Activated CD4-positive, CD25-positive, alpha-beta regulatory T cell treated with anti-CD3 and anti-CD28 coated beads, Interleukin-2, amount 50 U/mL, for 72 hours (primary cell): ENCODE measurements around the gene S100A5.
A peak's percentile ranks its signal among the peaks of the same experiment; 100 is the strongest.
"Not testable (repeated sequence)": the region's sequence is repeated elsewhere in the genome, so short reads cannot be mapped to it uniquely, and the experiment has no call there.

Source experiments
- DNase-seq: peaks from one replicate; pipeline ENCODE4 v3.0.0; 2021

S100A5 gene

GRCh38 chr1:153532181-153532580 lies 8.6 kb downstream of the S100A5 start:
- DNase-seq = peak; percentile 36

DNA sequence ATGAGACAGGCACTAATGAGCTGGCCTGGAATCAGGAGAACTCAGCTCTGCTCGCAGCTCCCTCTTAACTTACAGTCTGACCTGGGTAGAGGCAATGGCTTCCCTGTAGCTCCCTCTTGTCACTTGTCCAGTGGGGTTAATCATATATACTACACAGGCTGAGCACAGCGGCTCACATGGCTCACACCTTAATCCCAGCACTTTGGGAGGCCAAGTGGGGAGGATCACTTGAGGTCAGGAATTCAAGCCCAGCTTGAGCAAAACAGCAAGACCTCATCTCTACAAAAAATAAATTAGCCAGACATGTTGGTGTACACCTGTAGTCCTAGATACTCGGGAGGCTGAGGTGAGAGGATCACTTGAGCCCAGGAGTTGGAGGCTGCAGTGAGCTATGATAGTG lies 9.1 kb downstream of the S100A5 start:
- peak; percentile 26 for DNase-seq

- no peak for DNase-seq
Measured at GRCh38 chr1:153527683-153528040, 13.1 kb downstream of the S100A5 start.

- DNase-seq = peak; percentile 11
Measured at GRCh38 chr1:153527023-153527682, 13.6 kb downstream of the S100A5 start.

- no peak for DNase-seq
Measured at GRCh38 chr1:153526132-153526543, 14.6 kb downstream of the S100A5 start.

GRCh38 chr1:153525088-153525728 lies 15.5 kb downstream of the S100A5 start:
- DNase-seq = peak; percentile 17

DNA sequence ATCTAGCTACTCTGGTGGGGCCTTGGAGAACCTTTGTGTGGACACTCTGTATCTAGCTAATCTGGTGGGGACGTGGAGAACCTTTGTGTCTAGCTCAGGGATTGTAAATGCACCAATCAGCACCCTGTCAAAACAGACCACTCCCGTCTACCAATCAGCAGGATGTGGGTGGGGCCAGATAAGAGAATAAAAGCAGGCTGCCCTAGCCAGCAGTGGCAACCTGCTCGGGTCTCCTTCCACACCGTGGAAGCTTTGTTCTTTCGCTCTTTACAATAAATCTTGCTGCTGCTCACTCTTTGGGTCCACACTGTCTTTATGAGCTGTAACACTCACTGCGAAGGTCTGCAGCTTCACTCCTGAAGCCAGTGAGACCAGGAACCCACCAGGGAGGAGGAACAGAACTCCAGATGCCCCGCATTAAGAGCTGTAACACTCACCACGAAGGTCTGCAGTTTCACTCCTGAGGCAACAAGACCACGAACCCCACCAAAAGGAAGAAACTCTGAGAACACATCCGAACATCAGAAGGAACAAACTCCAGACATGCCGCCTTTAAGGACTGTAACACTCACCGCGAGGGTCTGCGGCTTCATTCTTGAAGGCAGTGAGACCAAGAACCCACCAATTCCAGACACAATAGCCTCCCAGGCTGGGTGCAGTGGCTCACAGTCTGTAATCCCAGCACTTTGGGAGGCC lies 18.2 kb downstream of the S100A5 start:
- DNase-seq = not testable (repeated sequence)

GRCh38 chr1:153521808-153522207 lies 18.9 kb downstream of the S100A5 start:
- DNase-seq = not testable (repeated sequence)

DNA sequence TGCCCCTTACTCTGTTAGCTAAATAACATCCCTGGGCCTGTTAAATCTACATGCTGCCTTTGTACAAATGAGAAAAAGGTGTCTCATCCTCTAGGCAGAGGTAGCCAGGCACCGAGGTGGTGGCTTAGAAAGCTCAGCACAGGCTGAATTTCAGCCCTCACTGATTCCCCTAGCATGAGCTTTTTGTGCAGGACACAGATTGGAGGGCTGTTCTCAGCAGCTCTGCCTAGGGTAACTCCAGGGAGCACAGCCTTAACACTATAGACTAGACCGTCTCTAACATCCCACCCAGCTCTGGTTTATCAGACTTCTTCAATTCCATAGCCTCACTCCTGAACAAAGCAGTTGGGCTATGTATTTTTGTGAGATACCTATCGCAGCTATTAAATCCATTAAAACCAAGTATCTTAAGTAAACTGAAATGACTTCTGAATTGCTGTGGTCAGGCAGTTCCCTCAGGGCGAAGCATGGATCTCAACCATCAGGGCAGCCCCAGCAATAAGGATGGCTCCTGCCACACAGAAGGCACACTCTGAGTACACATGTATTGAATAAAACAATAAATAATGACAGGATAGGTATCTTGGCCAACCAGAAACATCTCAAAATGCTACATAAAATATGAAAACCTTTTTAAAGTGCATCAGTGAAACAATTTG lies 19.8 kb downstream of the S100A5 start:
- DNase-seq = no peak

DNA sequence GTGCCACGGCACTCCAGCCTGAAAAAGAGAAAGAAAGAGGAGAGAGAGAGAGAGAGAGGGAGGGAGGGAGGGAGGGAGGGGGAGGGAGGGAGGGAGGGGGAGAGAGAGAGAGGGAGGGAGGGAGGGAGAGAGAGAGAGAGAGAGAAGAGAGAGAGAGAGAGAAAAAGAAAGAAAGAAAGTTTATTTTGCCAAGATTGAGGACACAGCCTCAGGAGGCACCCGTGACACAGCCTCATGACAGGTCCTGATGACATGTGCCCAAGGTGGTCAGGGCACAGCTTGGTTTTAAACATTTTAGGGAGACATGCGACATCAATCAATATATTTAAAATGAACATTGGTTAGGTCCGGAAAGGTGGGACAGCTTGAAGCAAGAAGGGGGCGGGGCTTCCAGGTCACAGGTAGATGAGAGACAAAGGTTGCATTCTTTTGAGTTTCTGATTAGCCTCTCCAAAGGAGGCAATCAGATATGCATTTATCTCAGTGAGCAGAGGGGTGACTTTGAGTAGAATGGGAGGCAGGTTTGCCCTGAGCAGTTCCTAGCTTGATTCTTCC lies 20.5 kb downstream of the S100A5 start:
- not testable (repeated sequence) for DNase-seq

DNA sequence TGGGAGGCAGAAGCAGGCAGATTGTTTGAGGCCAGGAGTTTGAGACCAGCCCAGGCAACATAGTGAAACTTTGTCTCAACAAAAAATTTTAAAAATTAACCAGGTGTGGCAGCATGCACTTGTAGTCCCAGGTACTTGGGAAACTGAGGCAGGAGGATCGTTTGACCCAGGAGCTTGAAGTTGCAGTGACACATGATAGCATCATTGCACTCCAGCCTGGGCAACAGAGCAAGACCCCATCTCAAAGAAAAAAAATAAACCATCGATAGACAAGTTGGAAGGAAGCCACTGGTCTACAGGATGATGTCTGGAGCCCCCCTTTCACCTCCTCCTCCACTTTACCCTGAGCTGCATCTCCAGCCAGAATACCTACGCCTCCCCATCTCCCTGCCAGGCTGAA lies 21.5 kb downstream of the S100A5 start:
- DNase-seq = no peak

GRCh38 chr1:153515504-153516394 lies 25.0 kb downstream of the S100A5 start:
- no peak for DNase-seq

GRCh38 chr1:153513666-153514065 lies 27.1 kb downstream of the S100A5 start:
- no peak for DNase-seq

- no peak for DNase-seq
Measured at GRCh38 chr1:153513023-153513422, 27.7 kb downstream of the S100A5 start.

GRCh38 chr1:153510984-153511410 lies 29.7 kb downstream of the S100A5 start:
- DNase-seq = peak; percentile 83

GRCh38 chr1:153509729-153510354 lies 30.9 kb downstream of the S100A5 start:
- peak; percentile 63 for DNase-seq

DNA sequence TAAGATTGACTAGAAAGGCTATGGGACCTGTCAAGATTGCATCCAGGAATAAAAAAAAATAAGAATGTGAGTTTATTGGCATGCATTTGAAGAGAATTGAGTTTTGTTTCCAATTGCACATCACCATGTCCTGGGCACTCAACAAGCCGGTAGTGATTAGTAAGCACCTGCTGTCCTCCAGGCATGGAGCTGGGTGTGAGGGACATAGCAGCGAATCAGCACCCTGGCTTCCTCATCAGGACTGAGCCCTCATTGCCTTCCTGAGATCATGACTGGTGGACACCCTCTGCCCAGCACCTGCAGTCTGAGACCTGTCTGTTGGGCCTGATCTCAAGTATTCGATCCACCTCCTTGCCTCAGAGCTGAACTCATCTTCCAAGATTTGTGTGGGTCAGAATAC lies 31.7 kb downstream of the S100A5 start:
- no peak for DNase-seq

GRCh38 chr1:153507926-153508583 lies 32.7 kb downstream of the S100A5 start:
- DNase-seq = no peak

DNA sequence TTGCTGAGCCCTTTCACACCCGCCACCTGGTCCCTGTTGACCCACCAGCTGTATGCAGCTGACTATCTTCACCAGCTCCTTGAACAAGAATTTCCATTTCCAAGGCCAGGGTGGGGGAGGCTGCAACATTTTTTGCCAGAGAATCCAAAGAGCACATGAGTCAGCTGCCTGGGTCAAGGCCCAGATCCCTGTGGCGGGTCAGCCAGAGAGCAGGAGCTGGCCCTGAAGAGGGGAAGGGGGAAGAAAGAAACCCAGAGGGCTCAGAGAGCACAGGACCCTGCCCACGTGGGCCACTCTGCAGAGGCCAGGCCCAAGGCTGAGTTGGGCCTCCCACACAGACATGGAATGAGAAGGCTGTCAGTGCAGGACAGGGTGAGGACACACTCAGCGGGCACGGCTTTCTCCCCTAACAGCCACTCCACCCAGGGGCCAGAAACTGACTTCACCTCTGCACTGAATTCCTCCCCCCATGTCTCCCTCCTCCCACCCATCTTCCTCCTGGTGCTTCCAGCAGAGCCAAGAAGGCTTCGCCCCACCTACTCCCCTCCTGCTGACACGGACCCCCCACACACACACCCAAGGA lies 33.8 kb downstream of the S100A5 start:
- no peak for DNase-seq

DNA sequence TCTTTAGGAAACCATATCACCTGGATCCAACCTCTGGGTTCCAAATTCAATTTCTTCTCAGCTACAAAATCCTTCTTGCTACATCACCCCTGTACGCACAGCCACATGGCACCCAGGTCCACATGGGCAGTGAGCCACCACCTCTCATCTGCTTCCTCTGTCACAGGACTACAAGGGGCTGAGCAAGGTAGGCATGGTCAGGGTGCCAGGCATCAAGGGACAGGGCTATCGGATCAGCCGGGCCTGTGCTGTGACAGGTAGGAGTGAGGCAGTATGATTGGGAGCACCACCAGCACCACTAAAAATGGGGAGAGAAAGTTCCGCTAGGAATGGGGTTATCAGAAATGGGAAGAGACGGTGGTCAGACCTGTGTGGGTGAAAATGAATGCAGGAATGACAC lies 34.3 kb downstream of the S100A5 start:
- no peak for DNase-seq

- DNase-seq = no peak
Measured at GRCh38 chr1:153505576-153505975, 35.2 kb downstream of the S100A5 start.
